ENCODE results near the gene EID3.

The EID3 gene

GRCh38 chr12:104340925-104341611 is 37.5 kb downstream of the EID3 start:
- no peak for DNase-seq

GRCh38 chr12:104342147-104342546 is 38.6 kb downstream of the EID3 start:
- no peak for DNase-seq

GRCh38 chr12:104342635-104343249 is 39.2 kb downstream of the EID3 start:
- no peak for DNase-seq

DNA sequence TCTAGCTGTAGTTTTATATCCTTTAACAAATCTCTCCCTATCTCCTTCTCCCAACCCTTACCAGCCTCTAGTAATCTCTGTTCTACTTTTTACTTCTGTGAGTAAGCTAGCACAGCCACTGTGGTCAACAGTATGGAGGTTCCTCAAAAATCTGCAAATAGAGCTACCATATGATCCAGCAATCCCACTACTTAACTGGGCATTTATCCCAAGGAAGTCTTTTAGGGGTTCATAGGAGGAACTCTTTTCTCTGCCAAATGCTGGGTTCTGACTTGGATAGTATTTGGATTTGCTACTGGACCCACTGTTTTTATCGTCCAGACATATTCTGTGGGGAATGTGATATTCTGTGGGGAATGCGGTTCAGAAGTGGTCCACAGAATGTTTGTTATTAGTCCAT is 41.1 kb downstream of the EID3 start:
- no peak for DNase-seq

DNA sequence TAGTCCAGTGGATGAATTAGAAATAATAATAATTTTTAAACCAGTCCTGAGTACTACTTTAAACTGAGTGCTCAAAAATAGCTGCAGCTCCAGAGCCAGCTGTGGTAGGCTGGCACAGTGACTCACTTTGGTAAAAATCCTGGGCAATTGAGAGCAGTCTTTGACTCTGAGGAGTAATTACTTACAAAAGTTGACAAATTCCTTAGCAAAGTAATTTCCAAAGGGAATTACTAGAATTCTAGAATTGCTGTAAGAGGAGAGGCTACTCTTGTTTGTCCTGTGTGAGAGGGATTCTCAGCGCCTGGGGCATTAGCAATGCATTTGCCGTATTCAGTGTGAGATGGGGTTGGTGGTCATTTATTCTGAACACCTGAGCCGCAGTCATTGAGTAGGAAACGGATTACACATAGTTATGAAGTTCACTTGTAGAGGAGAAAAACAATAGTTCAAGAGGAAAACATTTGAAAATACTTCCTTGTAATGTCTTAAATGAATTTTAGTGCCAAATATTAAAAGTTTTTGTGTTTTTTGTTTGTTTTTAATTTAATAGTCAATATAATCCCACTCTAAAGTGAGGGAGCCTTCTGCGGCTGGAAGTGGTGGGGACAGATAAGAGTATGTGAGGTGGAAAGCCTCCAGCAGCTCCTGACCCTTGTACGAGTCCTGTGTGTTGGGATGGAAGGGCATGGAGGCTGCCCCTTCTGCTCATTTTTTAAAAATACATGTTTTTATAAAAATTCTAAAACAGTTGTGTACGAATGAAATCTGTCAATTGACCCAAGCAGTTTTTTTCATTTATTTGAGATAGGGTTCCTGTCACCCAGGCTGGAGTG is 41.9 kb downstream of the EID3 start:
- DNase-seq, result no peak

- DNase-seq, result no peak
Observed at GRCh38 chr12:104347374-104348075, 44.0 kb downstream of the EID3 start.

GRCh38 chr12:104348283-104348993 is 44.9 kb downstream of the EID3 start:
- DNase-seq, result no peak

GRCh38 chr12:104348994-104349494 is 45.5 kb downstream of the EID3 start:
- DNase-seq, result no peak

GRCh38 chr12:104350211-104351056 is 46.9 kb downstream of the EID3 start:
- no peak for DNase-seq

- no peak for DNase-seq
Observed at GRCh38 chr12:104351057-104351983, 47.8 kb downstream of the EID3 start.

GRCh38 chr12:104352106-104352713 is 48.7 kb downstream of the EID3 start:
- no peak for DNase-seq

GRCh38 chr12:104353012-104353981 is 49.8 kb downstream of the EID3 start:
- no peak for DNase-seq

- no peak for DNase-seq
Observed at GRCh38 chr12:104354167-104354867, 50.8 kb downstream of the EID3 start.
